ENCODE measurements around the gene NOS3. TPM values are rescaled to one million over a fixed set of nuclear protein-coding genes. Genes with fewer than 3 reads are reported as not detected.

Gene NOS3
- total and polyA plus RNA-seq, 9 of the 15 experiments (the other 6 are each of a cell fraction or from before 2014, with no cell fraction given) = 1.1 to 121 (median 23.6) TPM

GRCh38 chr7:150968734-150969372 is 22.0 kb upstream of the NOS3 start (continued):
- TF ChIP-seq ZNF589 (CRISPR knock-in tag; IDR thresholded peaks at IDR 0.05; ENCODE audit: low read depth) (peak; percentile 84), ZNF780A (CRISPR knock-in tag; IDR thresholded peaks at IDR 0.05) (no peak), GMEB1 (CRISPR knock-in tag; IDR thresholded peaks at IDR 0.05) (0 out of 2 replicates have a peak, but pooled peaks have one; percentile 28), BACH1 (tag; IDR thresholded peaks at IDR 0.05) (no peak), PRDM10 (IDR thresholded peaks at IDR 0.05; ENCODE audit: partially characterized antibody) (peak; percentile 74), BRF2 (IDR thresholded peaks at IDR 0.05; ENCODE audit: borderline replicate concordance, insufficient read depth, insufficient read length) (no peak), ARNT (IDR thresholded peaks at IDR 0.05) (no peak), JUN (IDR thresholded peaks at IDR 0.05; ENCODE audit: borderline replicate concordance, low read depth, low read length) (no peak), JUN (CRISPR knock-in tag; IDR thresholded peaks at IDR 0.05; ENCODE audit: borderline replicate concordance) (0 out of 2 replicates have a peak, but pooled peaks have one; percentile 63), CCAR2 (IDR thresholded peaks at IDR 0.05; ENCODE audit: low read depth, low read length) (no peak), ZNF639 (CRISPR knock-in tag; conservative IDR thresholded peaks at IDR 0.05 in 1 of 2, IDR thresholded peaks at IDR 0.05 in 1 of 2) (no peak), LEF1 (IDR thresholded peaks at IDR 0.05) (0 out of 2 replicates have a peak, but pooled peaks have one; percentile 18), SNRNP70 (optimal IDR thresholded peaks at IDR 0.05; ENCODE audit: low read depth, low read length) (no peak), ZNF449 (CRISPR knock-in tag; IDR thresholded peaks at IDR 0.05) (0 out of 2 replicates have a peak, but pooled peaks have one; percentile 45), NR4A1 (CRISPR knock-in tag; IDR thresholded peaks at IDR 0.05) (0 out of 2 replicates have a peak, but pooled peaks have one; percentile 76), NR4A1 (tag; IDR thresholded peaks at IDR 0.05) (no peak), MYC (IDR thresholded peaks at IDR 0.05; ENCODE audit: low read depth, low read length) (peak; percentile 79), MYC (CRISPR knock-in tag; IDR thresholded peaks at IDR 0.05; ENCODE audit: borderline replicate concordance, low read depth) (no peak; the same call in 1 of the 2 replicates)

Measured in K562 (cell line).